HepG2 (cell line): Measurements from ENCODE around the gene MAN1C1. TPM values are rescaled to one million over a fixed set of nuclear protein-coding genes. Genes with fewer than 3 reads are reported as not detected.
A peak's percentile ranks its signal among the peaks of the same experiment; 100 is the strongest.

Experiments used
- ATAC-seq: fragments of 200-7000 bp; cut with Tn5 transposase; 3 replicates; pipeline ENCODE4 v1.9.1; 2020; ENCODE audit warnings: mild to moderate bottlenecking, moderate library complexity
- BruUV-seq: library from RNA; stranded (reverse); fragments of 400-500 nt; replicated peaks from 2 replicates; lab custom pipeline; 2021; lab: Mats Ljungman, UMichigan
- CTCF ChIA-PET: fragments of 300-600 bp; formaldehyde crosslinking; extraction: SDS; loops from one replicate; lab custom pipeline; 2021; ENCODE audit warnings: low total read pairs, inconsistent platforms, low intra/inter-chr PET ratio; lab: Yijun Ruan, JAX
- POLR2A ChIA-PET: fragments of 350-600 bp; sonication (Branson Sonifier 250); formaldehyde crosslinking; loops from one replicate; lab custom pipeline; 2020; ENCODE audit warnings: antibody characterized with exemption, inconsistent platforms; lab: Yijun Ruan, JAX
- DNase-seq: peaks from one replicate; pipeline ENCODE4 v3.0.0-alpha.2; 2015; ENCODE audit warnings: low spot score
- FAIRE-seq: peaks from 3 replicates; lab custom pipeline; 2011; peaks lifted over from hg19 to GRCh38; lab: Jason Lieb, UNC
- H2AFZ ChIP-seq: one replicate; pipeline ENCODE4 v1.6.1; 2011; ENCODE audit warnings: low read length, inconsistent platforms
- H3K27ac ChIP-seq: fragments of 300-600 bp; 3 replicates; pipeline ENCODE4 v1.8.0; 2011; ENCODE audit warnings: mixed run types, mild to moderate bottlenecking, mixed read lengths, low read length, inconsistent platforms; ENCODE audit not compliant: insufficient read depth; ENCODE audit errors: extremely low read length
- H3K27me3 ChIP-seq, 2 experiments: fragments of 200-600 bp in 1 of 2; 2 replicates in 1 of 2; 3 replicates in 1 of 2; pipeline versions ENCODE4 v1.6.0 to v1.8.0; 2011; ENCODE audit warnings: low read length in 2 of 2, mild to moderate bottlenecking in 2 of 2, moderate library complexity in 2 of 2, inconsistent platforms in 1 of 2; ENCODE audit not compliant: insufficient read depth in 2 of 2, control insufficient read depth in 1 of 2
- H3K36me3 ChIP-seq, 2 experiments: fragments of 200-600 bp in 1 of 2; replicated peaks in 1 of 2; 2 replicates in 1 of 2; 3 replicates in 1 of 2; pipeline versions ENCODE4 v1.5.1 to v1.8.0; 2011; ENCODE audit warnings: low read length in 2 of 2, inconsistent platforms in 1 of 2; ENCODE audit not compliant: insufficient read depth in 2 of 2, control insufficient read depth in 1 of 2
- H3K4me1 ChIP-seq: 2 replicates; pipeline ENCODE4 v1.5.1; 2012; ENCODE audit warnings: low read length, inconsistent platforms; ENCODE audit not compliant: insufficient read depth
- H3K4me2 ChIP-seq: 2 replicates; pipeline ENCODE4 v1.6.0; 2011; ENCODE audit warnings: low read depth, low read length, inconsistent platforms
- H3K4me3 ChIP-seq, 3 experiments: fragments of 200-600 bp in 1 of 3; sonication (generic), shearing (Covaris generic) in 1 of 3; replicated peaks in 1 of 3; 2 replicates each; pipeline ENCODE4 v1.5.1; 2011 to 2016; ENCODE audit warnings: low read length in 3 of 3, inconsistent platforms in 2 of 3, low read depth in 2 of 3, mild to moderate bottlenecking in 2 of 3, control low read depth in 1 of 3, mixed read lengths in 1 of 3; ENCODE audit not compliant: insufficient read depth in 1 of 3
- H3K79me2 ChIP-seq: one replicate; pipeline ENCODE4 v1.6.1; 2011; ENCODE audit warnings: low read length, inconsistent platforms; ENCODE audit not compliant: insufficient read depth
- H3K9ac ChIP-seq: 2 replicates; pipeline ENCODE4 v1.6.0; 2011; ENCODE audit warnings: mild to moderate bottlenecking, low read depth, low read length, inconsistent platforms; ENCODE audit not compliant: insufficient read depth
- H3K9me3 ChIP-seq: 2 replicates; pipeline ENCODE4 v1.5.1; 2012; ENCODE audit warnings: mild to moderate bottlenecking, low read length
- H4K20me1 ChIP-seq: 2 replicates; pipeline ENCODE4 v1.6.0; 2011; ENCODE audit warnings: inconsistent platforms, mild to moderate bottlenecking, low read length, moderate library complexity; ENCODE audit not compliant: insufficient read depth
- BCL6 ChIP-seq: IDR thresholded peaks from 2 replicates; pipeline ENCODE4 v1.6.1; 2016; ENCODE audit warnings: missing genetic modification reagents, missing compliant biosample characterization
- NCOA2 ChIP-seq: sonication (generic); formaldehyde crosslinking; IDR thresholded peaks from 2 replicates; pipeline ENCODE4 v1.8.0; 2022; ENCODE audit warnings: inconsistent platforms
- PHF20 ChIP-seq: sonication (generic); formaldehyde crosslinking; IDR thresholded peaks from 2 replicates; pipeline ENCODE4 v1.5.0; 2020; ENCODE audit warnings: mild to moderate bottlenecking, missing genetic modification reagents
- POLR2A ChIP-seq, 2 experiments: IDR thresholded peaks; 2 replicates each; pipeline ENCODE4 v1.6.1; 2011; ENCODE audit warnings: low read depth in 2 of 2, low read length in 2 of 2, mild to moderate bottlenecking in 1 of 2, moderate library complexity in 1 of 2; ENCODE audit not compliant: insufficient read depth in 1 of 2
- SSRP1 ChIP-seq: IDR thresholded peaks from 2 replicates; pipeline ENCODE4 v1.6.1; 2016; ENCODE audit warnings: control low read depth
- ZNF264 ChIP-seq: sonication (generic); formaldehyde crosslinking; IDR thresholded peaks from 2 replicates; pipeline ENCODE4 v1.4.0; 2020; ENCODE audit warnings: missing genetic modification reagents
- ZNF274 ChIP-seq: sonication (generic); formaldehyde crosslinking; IDR thresholded peaks from 2 replicates; pipeline ENCODE4 v1.5.1; 2020; ENCODE audit warnings: mild to moderate bottlenecking, missing genetic modification reagents
- ZNF589 ChIP-seq: sonication (generic); formaldehyde crosslinking; conservative IDR thresholded peaks from 2 replicates; pipeline ENCODE4 v1.8.0; 2022; ENCODE audit warnings: mild to moderate bottlenecking, moderate library complexity, missing genetic modification reagents
- ZNF670 ChIP-seq: sonication (generic); formaldehyde crosslinking; IDR thresholded peaks from 2 replicates; pipeline ENCODE4 v1.8.0; 2022; ENCODE audit warnings: mild to moderate bottlenecking, missing genetic modification reagents, borderline replicate concordance
- ZNF768 ChIP-seq: sonication (generic); formaldehyde crosslinking; IDR thresholded peaks from 2 replicates; pipeline ENCODE4 v1.4.0; 2020; ENCODE audit warnings: missing genetic modification reagents
- WGBS: methylation state at CpG from one replicate; pipeline ENCODE4 v1.1.6; 2017; ENCODE audit warnings: low lambda C conversion rate; 5-methylcytosine and 5-hydroxymethylcytosine counted together
- in situ Hi-C: cut with HindIII; loops from 2 replicates; pipeline ENCODE4 v1.10.0; 2017; ENCODE audit warnings: low pct_unique_long_range_greater_than_20kb; ENCODE audit not compliant: extremely low pct_ligation_motif_present
- intact Hi-C: fragments of 100-400 bp; cut with micrococcal nuclease; formaldehyde crosslinking; loops from one replicate; pipeline ENCODE4 v1.10.0; 2022; ENCODE audit not compliant: unreplicated experiment
- polyA plus RNA-seq, 8 experiments: library from polyadenylated mRNA; depleted of rRNA in 3 of 8; stranded (reverse) in 7 of 8; unstranded in 1 of 8; fragments of >200 nt; fragmentation: Illumina TruSeq in 4 of 8; extraction: Trizol in 4 of 8; gene quantifications; 2 replicates each; pipeline versions ENCODE4 v1.2.1 to v1.2.3, GENCODE V29; 2011 to 2016; ENCODE audit warnings: low read depth in 4 of 8, missing spikeins in 1 of 8, mixed read lengths in 1 of 8; ENCODE audit not compliant: insufficient read depth in 1 of 8
- total RNA-seq, 5 experiments: library from RNA; depleted of rRNA; stranded (reverse); fragments of >200 nt; fragmentation: Illumina TruSeq; extraction: Trizol; gene quantifications; 2 replicates each; pipeline ENCODE4 v1.2.3, GENCODE V29; 2016; ENCODE audit warnings: low read depth in 1 of 5
- TF ChIP-seq, protein P1 (sequence below): sonication (generic); formaldehyde crosslinking; IDR thresholded peaks from one replicate; pipeline ENCODE4 v1.5.1; 2020; ENCODE audit warnings: mild to moderate bottlenecking, missing genetic modification reagents; ENCODE audit errors: not compliant biosample characterization

Gene MAN1C1
- total and polyA plus RNA-seq, 2 of the 13 experiments (the other 11 are each of a cell fraction or from before 2014, with no cell fraction given), result 0.18 to 0.49 TPM

DNA sequence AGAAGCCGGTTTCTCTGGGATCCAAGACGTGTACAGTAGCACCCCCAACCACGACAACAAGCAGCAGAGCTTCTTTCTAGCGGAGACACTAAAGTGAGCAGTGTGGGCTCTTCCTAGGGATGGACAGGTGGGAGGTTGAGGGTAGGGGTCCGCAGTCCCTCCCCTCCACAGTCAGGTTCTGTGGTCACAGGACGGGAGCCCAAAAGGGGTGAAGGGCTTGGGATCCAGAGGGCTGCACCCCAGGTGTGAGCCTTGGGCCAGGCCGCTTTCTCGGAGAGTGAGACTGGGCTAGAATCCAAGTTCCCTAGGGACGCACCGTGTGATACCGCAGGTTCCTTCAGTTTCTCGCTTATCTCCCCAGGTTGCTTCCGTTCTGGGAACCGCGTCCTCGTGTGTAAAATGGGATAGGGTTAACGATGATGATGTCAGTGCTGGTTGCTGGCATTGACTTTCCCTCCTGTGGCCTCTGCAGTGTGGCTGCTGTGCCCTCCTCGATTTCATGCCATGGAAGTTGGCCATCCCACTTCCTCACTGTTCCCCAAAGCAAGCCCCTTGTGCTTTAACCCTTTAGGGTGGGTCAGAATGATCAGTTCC lies 166.1 kb downstream of the MAN1C1 start:
- no peak overlapping the region for H2AFZ ChIP-seq
- H3K36me3 ChIP-seq, result no peaks in the 10 kb centered on the region
- in situ Hi-C loops, result no loop called here
- no peak overlapping the region for H3K9ac ChIP-seq
- no peaks in the 10 kb centered on the region for H3K79me2 ChIP-seq
- H3K27ac ChIP-seq, result no peak overlapping the region
- ChIA-PET CTCF (no interaction called here), POLR2A (no interaction called here)
- BruUV-seq, result no TSS peak
- H3K4me3 ChIP-seq, result no peak overlapping the region
- FAIRE-seq, result no peak
- H4K20me1 ChIP-seq, result no peaks in the 10 kb centered on the region
- no peak for TF ChIP-seq SSRP1
- no peak for TF ChIP-seq BCL6 (CRISPR knock-in tag)
- TF ChIP-seq ZNF264 (CRISPR knock-in tag), result no peak
- DNase-seq, result no peak
- H3K9me3 ChIP-seq, result no peaks in the 10 kb centered on the region
- H3K4me2 ChIP-seq, result no peak overlapping the region
- peaks cover 0 to 31% of the 10 kb centered on the region in 2 experiments; a peak in 3 of 5 replicates for H3K27me3 ChIP-seq
- WGBS, result 61% methylated on average over 14 of the region's 18 CpGs
- intact Hi-C loops, result no loop called here
- no peak for ATAC-seq
- peaks cover 24% of the 10 kb centered on the region for H3K4me1 ChIP-seq

DNA sequence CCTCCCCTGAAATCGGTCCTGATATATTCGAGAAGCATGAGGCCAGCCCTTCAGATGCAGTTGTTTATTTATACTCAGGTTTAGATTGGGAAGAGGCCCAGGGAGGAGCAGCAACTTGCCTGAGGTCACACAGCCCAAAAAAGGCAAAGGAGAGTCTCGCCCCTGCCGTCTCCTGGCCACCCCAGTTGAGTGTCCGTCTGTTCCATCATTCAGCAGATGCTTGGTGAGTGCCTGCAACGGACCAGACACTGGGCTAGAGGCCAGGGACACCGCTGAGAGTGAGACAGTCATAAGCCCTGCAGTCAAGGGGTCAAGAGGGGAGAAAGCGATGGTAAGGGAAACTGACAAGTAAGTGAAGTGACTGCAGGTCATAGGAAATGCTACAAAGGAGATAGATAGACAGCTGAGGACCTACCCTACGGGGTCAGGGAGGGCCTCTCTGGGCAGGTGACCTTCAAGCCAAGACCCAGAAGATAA lies 168.0 kb downstream of the MAN1C1 start:
- Histone ChIP-seq H3K79me2 (no peaks in the 10 kb centered on the region), H3K27me3 (peaks cover 0 to 25% of the 10 kb centered on the region in 2 experiments; a peak in 3 of 5 replicates), H3K4me1 (peaks cover 24% of the 10 kb centered on the region), H3K4me2 (no peak overlapping the region), H3K9me3 (no peaks in the 10 kb centered on the region), H3K9ac (no peak overlapping the region), H2AFZ (no peak overlapping the region), H3K4me3 (no peak overlapping the region), H3K27ac (no peak overlapping the region), H3K36me3 (no peaks in the 10 kb centered on the region), H4K20me1 (no peaks in the 10 kb centered on the region)
- in situ Hi-C loops (no loop called here), intact Hi-C loops (no loop called here)
- FAIRE-seq, result no peak
- DNase-seq, result no peak
- TF ChIP-seq ZNF768 (CRISPR knock-in tag), result peak; percentile 67; the same call in 1 of the 2 replicates
- TF ChIP-seq POLR2A (IDR thresholded peaks at IDR 0.05; ENCODE audit: insufficient read depth in 1 of 2, low read depth in 2 of 2, low read length in 2 of 2), result no peak
- no peak for TF ChIP-seq NCOA2 (CRISPR knock-in tag)
- TF ChIP-seq, protein P1, sequence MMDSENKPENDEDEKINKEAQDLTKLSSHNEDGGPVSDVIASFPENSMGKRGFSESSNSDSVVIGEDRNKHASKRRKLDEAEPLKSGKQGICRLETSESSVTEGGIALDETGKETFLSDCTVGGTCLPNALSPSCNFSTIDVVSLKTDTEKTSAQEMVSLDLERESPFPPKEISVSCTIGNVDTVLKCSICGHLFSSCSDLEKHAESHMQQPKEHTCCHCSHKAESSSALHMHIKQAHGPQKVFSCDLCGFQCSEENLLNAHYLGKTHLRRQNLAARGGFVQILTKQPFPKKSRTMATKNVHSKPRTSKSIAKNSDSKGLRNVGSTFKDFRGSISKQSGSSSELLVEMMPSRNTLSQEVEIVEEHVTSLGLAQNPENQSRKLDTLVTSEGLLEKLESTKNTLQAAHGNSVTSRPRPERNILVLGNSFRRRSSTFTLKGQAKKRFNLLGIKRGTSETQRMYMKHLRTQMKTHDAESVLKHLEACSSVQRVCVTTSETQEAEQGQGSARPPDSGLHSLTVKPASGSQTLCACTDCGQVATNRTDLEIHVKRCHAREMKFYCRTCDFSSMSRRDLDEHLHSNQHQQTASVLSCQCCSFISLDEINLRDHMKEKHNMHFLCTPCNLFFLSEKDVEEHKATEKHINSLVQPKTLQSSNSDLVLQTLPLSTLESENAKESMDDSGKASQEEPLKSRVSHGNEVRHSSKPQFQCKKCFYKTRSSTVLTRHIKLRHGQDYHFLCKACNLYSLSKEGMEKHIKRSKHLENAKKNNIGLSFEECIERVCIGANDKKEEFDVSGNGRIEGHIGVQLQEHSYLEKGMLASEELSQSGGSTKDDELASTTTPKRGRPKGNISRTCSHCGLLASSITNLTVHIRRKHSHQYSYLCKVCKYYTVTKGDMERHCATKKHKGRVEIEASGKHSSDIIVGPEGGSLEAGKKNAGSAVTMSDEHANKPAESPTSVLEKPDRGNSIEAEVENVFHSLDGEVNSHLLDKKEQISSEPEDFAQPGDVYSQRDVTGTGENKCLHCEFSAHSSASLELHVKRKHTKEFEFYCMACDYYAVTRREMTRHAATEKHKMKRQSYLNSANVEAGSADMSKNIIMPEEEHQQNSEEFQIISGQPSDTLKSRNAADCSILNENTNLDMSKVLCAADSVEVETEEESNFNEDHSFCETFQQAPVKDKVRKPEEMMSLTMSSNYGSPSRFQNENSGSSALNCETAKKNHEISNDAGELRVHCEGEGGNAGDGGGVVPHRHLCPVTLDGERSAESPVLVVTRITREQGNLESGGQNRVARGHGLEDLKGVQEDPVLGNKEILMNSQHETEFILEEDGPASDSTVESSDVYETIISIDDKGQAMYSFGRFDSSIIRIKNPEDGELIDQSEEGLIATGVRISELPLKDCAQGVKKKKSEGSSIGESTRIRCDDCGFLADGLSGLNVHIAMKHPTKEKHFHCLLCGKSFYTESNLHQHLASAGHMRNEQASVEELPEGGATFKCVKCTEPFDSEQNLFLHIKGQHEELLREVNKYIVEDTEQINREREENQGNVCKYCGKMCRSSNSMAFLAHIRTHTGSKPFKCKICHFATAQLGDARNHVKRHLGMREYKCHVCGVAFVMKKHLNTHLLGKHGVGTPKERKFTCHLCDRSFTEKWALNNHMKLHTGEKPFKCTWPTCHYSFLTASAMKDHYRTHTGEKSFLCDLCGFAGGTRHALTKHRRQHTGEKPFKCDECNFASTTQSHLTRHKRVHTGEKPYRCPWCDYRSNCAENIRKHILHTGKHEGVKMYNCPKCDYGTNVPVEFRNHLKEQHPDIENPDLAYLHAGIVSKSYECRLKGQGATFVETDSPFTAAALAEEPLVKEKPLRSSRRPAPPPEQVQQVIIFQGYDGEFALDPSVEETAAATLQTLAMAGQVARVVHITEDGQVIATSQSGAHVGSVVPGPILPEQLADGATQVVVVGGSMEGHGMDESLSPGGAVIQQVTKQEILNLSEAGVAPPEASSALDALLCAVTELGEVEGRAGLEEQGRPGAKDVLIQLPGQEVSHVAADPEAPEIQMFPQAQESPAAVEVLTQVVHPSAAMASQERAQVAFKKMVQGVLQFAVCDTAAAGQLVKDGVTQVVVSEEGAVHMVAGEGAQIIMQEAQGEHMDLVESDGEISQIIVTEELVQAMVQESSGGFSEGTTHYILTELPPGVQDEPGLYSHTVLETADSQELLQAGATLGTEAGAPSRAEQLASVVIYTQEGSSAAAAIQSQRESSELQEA (CRISPR knock-in tag), result no peak
- TF ChIP-seq ZNF589, result no peak
- TF ChIP-seq PHF20 (CRISPR knock-in tag), result no peak
- no peak for TF ChIP-seq ZNF274
- no peak for TF ChIP-seq ZNF670
- WGBS, result 6% methylated on average over 8 of the region's 9 CpGs
- ChIA-PET CTCF (no interaction called here), POLR2A (no interaction called here)
- BruUV-seq, result no TSS peak
- no peak for ATAC-seq
